Uterus (tissue), 4 donors: ENCODE results near the gene SH3TC1. TPM values are rescaled to one million over a fixed set of nuclear protein-coding genes. Genes with fewer than 3 reads are reported as not detected.
A peak's percentile ranks its signal among the peaks of the same experiment; 100 is the strongest.

Experiments used
- DNase-seq, 2 donors: peaks; one replicate each; pipeline ENCODE4 v3.0.0-alpha.2; 2019 to 2020
- H3K27ac ChIP-seq, 2 donors: fragments of 200-600 bp; sonication (generic); 1 replicate in 1 of 2; 2 replicates in 1 of 2; pipeline ENCODE4 v1.5.1; 2016 to 2018
- H3K27me3 ChIP-seq, 2 donors: fragments of 200-600 bp; sonication (generic); one replicate each; pipeline ENCODE4 v1.5.1; 2018 to 2019; ENCODE audit warnings: control low read depth in 1 of 2
- H3K36me3 ChIP-seq, 2 donors: fragments of 200-600 bp; sonication (generic); one replicate each; pipeline ENCODE4 v1.5.1; 2019; ENCODE audit warnings: control low read depth in 1 of 2
- H3K4me1 ChIP-seq, 2 donors: fragments of 200-600 bp; sonication (generic); one replicate each; pipeline ENCODE4 v1.5.1; 2018 to 2019; ENCODE audit warnings: control low read depth in 1 of 2
- H3K4me3 ChIP-seq, 2 donors: fragments of 200-600 bp; sonication (generic); 1 replicate in 1 of 2; 2 replicates in 1 of 2; pipeline ENCODE4 v1.5.1; 2018 to 2019; ENCODE audit warnings: mild to moderate bottlenecking in 1 of 2
- H3K9me3 ChIP-seq, 2 donors: fragments of 200-600 bp; sonication (generic); one replicate each; pipeline ENCODE4 v1.5.1; 2019; ENCODE audit warnings: control low read depth in 1 of 2
- POLR2A ChIP-seq, 2 donors: fragments of 450-650 bp; IDR thresholded peaks; one replicate each; pipeline ENCODE4 v1.6.1; 2016; ENCODE audit warnings: antibody characterized with exemption in 2 of 2, mild to moderate bottlenecking in 1 of 2, moderate library complexity in 1 of 2
- intact Hi-C: fragments of 100-400 bp; cut with DNase I; formaldehyde crosslinking; loops from one replicate; pipeline ENCODE4 v1.15.1; 2023; ENCODE audit warnings: low total_unique reads
- total RNA-seq, 4 donors: library from RNA; depleted of rRNA in 3 of 4; stranded (reverse); fragments of >200 nt in 3 of 4; gene quantifications; one replicate each; pipeline versions ENCODE4 v1.1.0 to v1.2.4, GENCODE V29; 2014 to 2023
- TF ChIP-seq, protein P1 (sequence below), 4 experiments: fragments of 200-600 bp in 2 of 4; fragments of 450-650 bp in 2 of 4; sonication (generic) in 2 of 4; IDR thresholded peaks; one replicate each; pipeline ENCODE4 v1.5.1; 2016 to 2019; ENCODE audit warnings: antibody characterized with exemption in 4 of 4, mild to moderate bottlenecking in 2 of 4, moderate library complexity in 1 of 4
- donor health status: DM: yes; HTN: yes; CAD: no.

Gene SH3TC1
- total RNA-seq, 4 donors from 2014 or later: 5.1 to 16.4 (median 11.3) TPM

- intact Hi-C loops: no loop called here
- Histone ChIP-seq H3K36me3 (no peaks in the 10 kb centered on the region), H3K4me1 (no peaks in the 10 kb centered on the region), H3K27me3 (no peaks in the 10 kb centered on the region), H3K27ac (peak overlapping the region; percentile 39 to 41), H3K4me3 (no peak overlapping the region), H3K9me3 (no peaks in the 10 kb centered on the region)
- no peak for DNase-seq
- TF ChIP-seq, protein P1, sequence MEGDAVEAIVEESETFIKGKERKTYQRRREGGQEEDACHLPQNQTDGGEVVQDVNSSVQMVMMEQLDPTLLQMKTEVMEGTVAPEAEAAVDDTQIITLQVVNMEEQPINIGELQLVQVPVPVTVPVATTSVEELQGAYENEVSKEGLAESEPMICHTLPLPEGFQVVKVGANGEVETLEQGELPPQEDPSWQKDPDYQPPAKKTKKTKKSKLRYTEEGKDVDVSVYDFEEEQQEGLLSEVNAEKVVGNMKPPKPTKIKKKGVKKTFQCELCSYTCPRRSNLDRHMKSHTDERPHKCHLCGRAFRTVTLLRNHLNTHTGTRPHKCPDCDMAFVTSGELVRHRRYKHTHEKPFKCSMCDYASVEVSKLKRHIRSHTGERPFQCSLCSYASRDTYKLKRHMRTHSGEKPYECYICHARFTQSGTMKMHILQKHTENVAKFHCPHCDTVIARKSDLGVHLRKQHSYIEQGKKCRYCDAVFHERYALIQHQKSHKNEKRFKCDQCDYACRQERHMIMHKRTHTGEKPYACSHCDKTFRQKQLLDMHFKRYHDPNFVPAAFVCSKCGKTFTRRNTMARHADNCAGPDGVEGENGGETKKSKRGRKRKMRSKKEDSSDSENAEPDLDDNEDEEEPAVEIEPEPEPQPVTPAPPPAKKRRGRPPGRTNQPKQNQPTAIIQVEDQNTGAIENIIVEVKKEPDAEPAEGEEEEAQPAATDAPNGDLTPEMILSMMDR (IDR thresholded peaks at IDR 0.05): no peak
- TF ChIP-seq POLR2A (IDR thresholded peaks at IDR 0.05): no peak
Measured at GRCh38 chr4:8220661-8221450, 21.8 kb downstream of the SH3TC1 start.

- Histone ChIP-seq H3K4me1 (no peaks in the 10 kb centered on the region), H3K4me3 (no peak overlapping the region), H3K27me3 (no peaks in the 10 kb centered on the region), H3K27ac (no peak overlapping the region), H3K36me3 (no peaks in the 10 kb centered on the region), H3K9me3 (no peaks in the 10 kb centered on the region)
- intact Hi-C loops: no loop called here
- no peak for TF ChIP-seq POLR2A (IDR thresholded peaks at IDR 0.05)
- TF ChIP-seq, protein P1 (IDR thresholded peaks at IDR 0.05): no peak
- DNase-seq: no peak
Measured at GRCh38 chr4:8221476-8221875, 22.4 kb downstream of the SH3TC1 start.

GRCh38 chr4:8221985-8222384 is 22.9 kb downstream of the SH3TC1 start:
- Histone ChIP-seq H3K4me3 (no peak overlapping the region), H3K27me3 (no peaks in the 10 kb centered on the region)

DNA sequence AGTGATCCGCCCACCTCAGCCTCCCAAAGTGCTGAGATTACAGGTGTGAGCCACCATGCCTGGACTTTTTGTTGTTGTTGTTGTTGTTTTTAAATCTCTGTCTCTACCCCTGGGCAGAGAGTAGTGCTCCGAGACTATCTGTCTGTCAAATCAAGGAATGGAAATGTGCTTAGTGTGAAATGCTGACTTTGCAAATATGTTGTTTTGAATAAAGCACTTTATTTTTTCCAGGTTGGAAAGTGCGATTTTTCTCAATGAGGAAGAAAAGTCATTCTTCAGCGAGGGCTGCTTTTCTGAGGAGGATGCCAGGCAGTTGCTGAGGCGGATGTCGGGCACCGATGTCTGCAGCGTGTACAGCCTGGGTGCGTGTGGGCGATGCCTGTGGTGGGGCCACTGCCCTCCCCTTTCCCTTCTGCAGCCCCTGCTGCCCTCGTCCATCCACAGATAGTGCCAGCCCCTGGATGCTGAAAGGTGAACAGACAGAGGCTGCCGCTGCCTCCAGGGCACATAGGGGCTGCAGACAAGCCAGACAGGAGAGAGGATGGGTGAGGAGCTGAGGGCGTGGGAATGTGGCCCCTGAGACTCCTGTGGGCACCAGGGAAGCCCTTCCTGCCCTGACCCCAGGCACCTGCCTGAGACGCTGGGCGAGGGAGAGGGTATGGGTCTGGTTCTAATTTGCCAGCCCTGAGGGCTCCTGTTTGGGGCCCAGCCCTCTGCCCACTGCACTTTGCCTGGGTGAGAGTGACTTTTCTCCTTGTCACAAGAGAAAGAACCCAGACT is 23.7 kb downstream of the SH3TC1 start:
- Histone ChIP-seq H3K4me1 (peaks cover 0 to 2% of the 10 kb centered on the region in 2 donors), H3K27me3 (no peaks in the 10 kb centered on the region), H3K36me3 (no peaks in the 10 kb centered on the region), H3K27ac (no peak overlapping the region), H3K9me3 (no peaks in the 10 kb centered on the region), H3K4me3 (no peak overlapping the region)
- intact Hi-C loops: no loop called here
- TF ChIP-seq, protein P1 (IDR thresholded peaks at IDR 0.05): no peak
- no peak for TF ChIP-seq POLR2A (IDR thresholded peaks at IDR 0.05)
- no peak for DNase-seq

More at GRCh38 chr4:8221985-8222384, 22.9 kb downstream of the SH3TC1 start:
- TF ChIP-seq, protein P1 (IDR thresholded peaks at IDR 0.05): no peak
- no peak for TF ChIP-seq POLR2A (IDR thresholded peaks at IDR 0.05)
- intact Hi-C loops: no loop called here
- no peaks in the 10 kb centered on the region for H3K9me3 ChIP-seq
- no peaks in the 10 kb centered on the region for H3K36me3 ChIP-seq
- peak overlapping the region; percentile 32 to 49 for H3K27ac ChIP-seq
- DNase-seq: no peak
- H3K4me1 ChIP-seq: no peaks in the 10 kb centered on the region
